Gastroesophageal sphincter (tissue), 3 donors: ENCODE data around the gene TMED10.
A peak's percentile ranks its signal among the peaks of the same experiment; 100 is the strongest.

Experiments
- EP300 ChIP-seq: sonication (generic); formaldehyde crosslinking; IDR thresholded peaks from one replicate; pipeline ENCODE4 v1.6.1; 2017; ENCODE audit warnings: antibody characterized with exemption, mild to moderate bottlenecking
- POLR2A ChIP-seq, 2 donors: fragments of 450-650 bp; IDR thresholded peaks; one replicate each; pipeline ENCODE4 v1.6.1; 2017; ENCODE audit warnings: antibody characterized with exemption in 2 of 2, mild to moderate bottlenecking in 2 of 2, moderate library complexity in 1 of 2
- POLR2AphosphoS5 ChIP-seq: sonication (generic); formaldehyde crosslinking; IDR thresholded peaks from one replicate; pipeline ENCODE4 v1.6.1; 2017; ENCODE audit warnings: antibody characterized with exemption
- TF ChIP-seq, protein P1 (sequence below), 4 experiments: fragments of 200-600 bp in 2 of 4; fragments of 450-650 bp in 2 of 4; sonication (generic) in 1 of 4; IDR thresholded peaks; one replicate each; pipeline ENCODE4 v1.5.1; 2017 to 2019; ENCODE audit warnings: antibody characterized with exemption in 4 of 4, mild to moderate bottlenecking in 2 of 4, moderate library complexity in 2 of 4

DNA sequence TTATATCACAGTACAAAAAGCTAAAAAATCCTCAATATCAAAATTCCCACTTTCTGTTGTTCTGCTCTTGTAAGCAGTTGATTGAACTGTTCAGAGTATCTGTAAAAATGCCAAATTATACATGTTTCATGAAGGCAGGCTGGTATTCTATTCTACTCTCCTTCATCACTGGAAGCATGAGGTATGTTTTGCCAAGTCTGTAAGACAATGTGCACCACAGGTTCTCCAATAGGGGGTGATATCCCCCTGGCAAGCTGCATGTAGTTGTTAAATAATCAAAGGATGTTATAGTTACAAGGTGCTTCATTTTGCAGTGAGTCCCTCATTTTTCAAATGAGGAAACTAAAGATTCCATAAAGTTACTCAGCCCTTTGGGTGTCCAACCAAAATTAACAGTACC, 34.4 kb downstream of the TMED10 start:
- TF ChIP-seq, protein P1, sequence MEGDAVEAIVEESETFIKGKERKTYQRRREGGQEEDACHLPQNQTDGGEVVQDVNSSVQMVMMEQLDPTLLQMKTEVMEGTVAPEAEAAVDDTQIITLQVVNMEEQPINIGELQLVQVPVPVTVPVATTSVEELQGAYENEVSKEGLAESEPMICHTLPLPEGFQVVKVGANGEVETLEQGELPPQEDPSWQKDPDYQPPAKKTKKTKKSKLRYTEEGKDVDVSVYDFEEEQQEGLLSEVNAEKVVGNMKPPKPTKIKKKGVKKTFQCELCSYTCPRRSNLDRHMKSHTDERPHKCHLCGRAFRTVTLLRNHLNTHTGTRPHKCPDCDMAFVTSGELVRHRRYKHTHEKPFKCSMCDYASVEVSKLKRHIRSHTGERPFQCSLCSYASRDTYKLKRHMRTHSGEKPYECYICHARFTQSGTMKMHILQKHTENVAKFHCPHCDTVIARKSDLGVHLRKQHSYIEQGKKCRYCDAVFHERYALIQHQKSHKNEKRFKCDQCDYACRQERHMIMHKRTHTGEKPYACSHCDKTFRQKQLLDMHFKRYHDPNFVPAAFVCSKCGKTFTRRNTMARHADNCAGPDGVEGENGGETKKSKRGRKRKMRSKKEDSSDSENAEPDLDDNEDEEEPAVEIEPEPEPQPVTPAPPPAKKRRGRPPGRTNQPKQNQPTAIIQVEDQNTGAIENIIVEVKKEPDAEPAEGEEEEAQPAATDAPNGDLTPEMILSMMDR (IDR thresholded peaks at IDR 0.05), result peak; percentile 13 to 46 (median 20)
- TF ChIP-seq POLR2AphosphoS5, result no peak
- no peak for TF ChIP-seq POLR2A (IDR thresholded peaks at IDR 0.05)
- TF ChIP-seq EP300, result no peak
